ENCODE results near the gene KCTD6. TPM values are rescaled to one million over a fixed set of nuclear protein-coding genes. Genes with fewer than 3 reads are reported as not detected.

KCTD6 gene
- total and polyA plus RNA-seq, 8 donors: 5.4 to 16.7 (median 11.3) TPM; not detected in 2

DNA sequence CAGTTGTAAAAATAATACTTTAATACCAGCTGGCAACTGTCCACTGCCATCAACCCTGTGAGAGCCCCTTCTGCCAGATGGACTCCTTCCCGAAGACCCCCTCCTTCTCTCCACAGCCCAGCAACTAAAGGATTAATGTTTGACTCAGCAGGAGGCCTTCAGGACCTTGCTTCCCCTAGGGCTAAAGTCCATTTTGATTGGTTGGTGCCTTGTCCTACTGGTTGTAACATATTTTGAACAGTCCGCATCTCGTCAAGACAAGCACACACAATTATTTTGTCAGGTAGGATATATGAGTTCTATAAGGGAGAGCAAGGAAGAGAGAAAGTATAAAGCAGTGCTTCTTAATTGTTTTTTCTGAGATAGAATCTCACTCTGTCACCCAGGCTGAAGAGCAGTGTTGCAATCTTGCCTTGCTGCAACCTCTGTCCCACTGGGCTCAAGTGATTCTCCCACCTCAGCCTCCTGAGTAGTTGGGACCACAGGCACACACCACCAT is 26.4 kb downstream of the KCTD6 start:
- 23 to 47% (median 43%) methylated on average over 3 of the region's 3 CpGs for WGBS, 5 donors
- H3K36me3 ChIP-seq: peaks cover 2 to 86% (median 58%) of the 10 kb centered on the region in 4 donors
- peaks cover 0 to 3% (median 0%) of the 10 kb centered on the region in 4 donors for H3K4me1 ChIP-seq
- no peaks in the 10 kb centered on the region for H3K9me3 ChIP-seq
- no peak overlapping the region for H3K4me3 ChIP-seq
- no peak overlapping the region for H3K27ac ChIP-seq
- peak in 1 of 2 donors; percentile 55 for DNase-seq
- H3K27me3 ChIP-seq: no peaks in the 10 kb centered on the region
- intact Hi-C loops (cut with DNase I; ENCODE audit: low total_unique reads): no loop called here
- TF ChIP-seq, protein P1, sequence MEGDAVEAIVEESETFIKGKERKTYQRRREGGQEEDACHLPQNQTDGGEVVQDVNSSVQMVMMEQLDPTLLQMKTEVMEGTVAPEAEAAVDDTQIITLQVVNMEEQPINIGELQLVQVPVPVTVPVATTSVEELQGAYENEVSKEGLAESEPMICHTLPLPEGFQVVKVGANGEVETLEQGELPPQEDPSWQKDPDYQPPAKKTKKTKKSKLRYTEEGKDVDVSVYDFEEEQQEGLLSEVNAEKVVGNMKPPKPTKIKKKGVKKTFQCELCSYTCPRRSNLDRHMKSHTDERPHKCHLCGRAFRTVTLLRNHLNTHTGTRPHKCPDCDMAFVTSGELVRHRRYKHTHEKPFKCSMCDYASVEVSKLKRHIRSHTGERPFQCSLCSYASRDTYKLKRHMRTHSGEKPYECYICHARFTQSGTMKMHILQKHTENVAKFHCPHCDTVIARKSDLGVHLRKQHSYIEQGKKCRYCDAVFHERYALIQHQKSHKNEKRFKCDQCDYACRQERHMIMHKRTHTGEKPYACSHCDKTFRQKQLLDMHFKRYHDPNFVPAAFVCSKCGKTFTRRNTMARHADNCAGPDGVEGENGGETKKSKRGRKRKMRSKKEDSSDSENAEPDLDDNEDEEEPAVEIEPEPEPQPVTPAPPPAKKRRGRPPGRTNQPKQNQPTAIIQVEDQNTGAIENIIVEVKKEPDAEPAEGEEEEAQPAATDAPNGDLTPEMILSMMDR (IDR thresholded peaks at IDR 0.05): no peak
- TF ChIP-seq EP300 (IDR thresholded peaks at IDR 0.05) (no peak), POLR2A (IDR thresholded peaks at IDR 0.05) (no peak), POLR2AphosphoS5 (IDR thresholded peaks at IDR 0.05) (no peak)

DNA sequence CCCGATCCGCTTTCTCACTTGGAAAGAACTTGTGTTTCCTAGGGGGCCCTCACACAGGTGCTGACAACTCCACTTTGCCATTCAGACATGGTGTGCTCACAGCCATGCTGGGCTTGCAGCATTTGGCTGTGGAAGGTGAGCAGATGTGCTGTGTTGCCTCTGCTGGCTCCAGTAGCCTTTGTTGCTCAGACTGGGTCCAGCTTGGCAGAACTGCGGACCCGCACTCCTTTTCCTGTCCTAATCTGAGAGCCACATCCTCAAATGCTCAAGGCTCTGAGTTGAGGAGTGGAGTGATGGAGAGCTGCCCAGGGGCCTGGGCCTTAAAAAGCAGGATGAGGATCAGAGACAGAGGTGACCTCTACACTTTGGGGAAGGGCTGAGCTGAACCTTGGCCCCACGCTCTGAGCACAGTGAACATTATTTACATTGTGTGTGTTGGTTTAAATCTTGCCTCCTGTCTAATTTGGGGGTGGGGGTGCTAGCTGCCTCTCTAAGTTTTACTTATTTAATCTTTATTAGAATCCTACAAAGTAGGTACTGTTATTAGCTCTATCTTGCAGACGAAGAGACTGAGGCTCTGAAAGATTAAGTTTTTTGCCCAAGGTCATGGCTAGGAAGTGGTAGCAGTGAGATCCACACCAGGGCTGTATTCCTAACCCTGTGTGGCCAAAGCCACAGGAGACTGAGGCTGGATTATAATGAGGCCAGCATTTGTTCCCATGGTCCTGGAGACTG is 27.9 kb downstream of the KCTD6 start:
- H3K4me1 ChIP-seq: peaks cover 0 to 3% (median 0%) of the 10 kb centered on the region in 4 donors
- H3K27ac ChIP-seq: no peak overlapping the region
- no peaks in the 10 kb centered on the region for H3K9me3 ChIP-seq
- TF ChIP-seq POLR2A (IDR thresholded peaks at IDR 0.05) (no peak), POLR2AphosphoS5 (IDR thresholded peaks at IDR 0.05) (no peak), EP300 (IDR thresholded peaks at IDR 0.05) (no peak)
- H3K36me3 ChIP-seq: peaks cover 2 to 86% (median 64%) of the 10 kb centered on the region in 4 donors
- DNase-seq: no peak
- H3K4me3 ChIP-seq: no peak overlapping the region
- WGBS, 5 donors: 78 to 91% (median 86%) methylated on average over 5 to 6 of the region's 6 CpGs
- intact Hi-C loops (cut with DNase I; ENCODE audit: low total_unique reads): no loop called here
- H3K27me3 ChIP-seq: no peaks in the 10 kb centered on the region

DNA sequence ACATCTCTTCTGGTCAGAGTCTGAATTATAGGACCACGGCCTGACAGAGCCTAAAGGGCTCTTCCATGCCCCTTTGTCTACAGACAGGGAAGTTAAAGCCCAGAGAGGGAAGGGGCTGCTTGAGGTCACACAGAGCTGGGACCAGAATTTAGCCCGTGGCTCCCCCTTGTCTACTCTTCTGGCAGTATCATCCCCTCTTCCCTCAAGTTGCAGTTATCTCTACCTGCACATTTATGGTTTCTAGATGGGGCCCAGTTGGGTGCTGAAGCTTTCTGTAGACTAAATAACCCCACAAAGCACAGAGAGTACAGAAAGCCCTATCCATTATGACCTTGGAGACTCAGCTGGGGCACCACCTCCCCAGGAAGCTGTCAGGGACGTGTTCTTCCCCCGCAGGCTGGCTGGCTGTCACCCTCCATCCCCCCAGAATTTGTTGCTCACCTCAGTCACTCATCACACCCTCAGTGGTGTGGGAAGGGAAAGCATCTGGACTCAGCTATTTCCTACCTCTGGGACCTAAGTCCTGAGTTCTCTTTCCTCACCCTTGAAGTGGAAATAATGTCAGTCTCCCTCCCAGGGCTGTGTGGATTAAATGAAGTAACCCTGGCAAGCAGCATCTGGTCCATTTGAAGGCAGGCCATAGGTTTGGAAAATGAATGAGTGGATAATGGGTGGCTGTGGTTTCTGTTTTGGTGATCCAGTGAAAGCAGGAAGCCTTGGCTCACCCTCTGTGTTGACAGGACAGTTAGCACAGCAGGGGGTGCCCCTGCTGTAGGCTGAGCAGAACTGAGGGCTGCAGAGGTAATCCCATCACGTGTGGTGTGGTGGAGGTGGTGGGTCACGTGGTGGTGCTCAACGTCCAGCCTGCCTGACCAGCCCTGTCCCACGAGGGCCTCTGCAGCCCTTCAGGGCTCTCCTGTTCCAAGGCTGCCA is 28.8 kb downstream of the KCTD6 start:
- intact Hi-C loops (cut with DNase I; ENCODE audit: low total_unique reads): no loop called here
- WGBS, 5 donors: 58 to 79% (median 72%) methylated on average over 8 of the region's 8 CpGs

DNA sequence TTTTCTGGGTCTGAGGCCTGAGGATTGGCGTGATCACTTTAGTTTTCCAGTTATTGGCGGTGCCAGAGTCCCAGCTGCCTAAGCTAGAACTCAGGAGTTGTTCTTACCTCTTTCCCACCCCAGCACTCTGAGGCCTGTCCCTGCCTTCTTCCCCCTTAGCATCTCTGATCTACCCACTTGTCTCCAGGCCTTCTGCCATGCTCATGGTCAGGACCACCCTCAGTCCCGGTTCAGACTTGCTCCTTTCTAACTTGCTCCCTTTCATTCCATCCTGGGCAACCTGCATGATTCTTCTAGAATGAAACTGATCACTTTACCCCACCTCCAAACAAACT is 29.4 kb downstream of the KCTD6 start:
- Histone ChIP-seq H3K4me1 (peaks cover 0 to 5% (median 0%) of the 10 kb centered on the region in 4 donors), H3K36me3 (peaks cover 2 to 86% (median 55%) of the 10 kb centered on the region in 4 donors), H3K27me3 (no peaks in the 10 kb centered on the region), H3K9me3 (no peaks in the 10 kb centered on the region), H3K4me3 (no peak overlapping the region), H3K27ac (no peak overlapping the region)
- WGBS, 5 donors: 87 to 98% (median 91%) methylated on average over 3 of the region's 3 CpGs
- TF ChIP-seq, protein P1 (IDR thresholded peaks at IDR 0.05): no peak
- TF ChIP-seq EP300 (IDR thresholded peaks at IDR 0.05) (no peak), POLR2A (IDR thresholded peaks at IDR 0.05) (no peak), POLR2AphosphoS5 (IDR thresholded peaks at IDR 0.05) (no peak)
- DNase-seq: no peak
- intact Hi-C loops (cut with DNase I; ENCODE audit: low total_unique reads): no loop called here

More for the DNA sequence above, 28.8 kb downstream of the KCTD6 start:
- no peak for DNase-seq
- no peak overlapping the region for H3K4me3 ChIP-seq
- no peak overlapping the region for H3K27ac ChIP-seq
- peaks cover 2 to 86% (median 57%) of the 10 kb centered on the region in 4 donors for H3K36me3 ChIP-seq
- peaks cover 0 to 3% (median 0%) of the 10 kb centered on the region in 4 donors for H3K4me1 ChIP-seq
- TF ChIP-seq, protein P1 (IDR thresholded peaks at IDR 0.05): no peak
- TF ChIP-seq POLR2AphosphoS5 (IDR thresholded peaks at IDR 0.05) (no peak), POLR2A (IDR thresholded peaks at IDR 0.05) (no peak), EP300 (IDR thresholded peaks at IDR 0.05) (no peak)
- H3K9me3 ChIP-seq: no peaks in the 10 kb centered on the region
- no peaks in the 10 kb centered on the region for H3K27me3 ChIP-seq
